ENCODE data around the gene CCDC106.

DNA sequence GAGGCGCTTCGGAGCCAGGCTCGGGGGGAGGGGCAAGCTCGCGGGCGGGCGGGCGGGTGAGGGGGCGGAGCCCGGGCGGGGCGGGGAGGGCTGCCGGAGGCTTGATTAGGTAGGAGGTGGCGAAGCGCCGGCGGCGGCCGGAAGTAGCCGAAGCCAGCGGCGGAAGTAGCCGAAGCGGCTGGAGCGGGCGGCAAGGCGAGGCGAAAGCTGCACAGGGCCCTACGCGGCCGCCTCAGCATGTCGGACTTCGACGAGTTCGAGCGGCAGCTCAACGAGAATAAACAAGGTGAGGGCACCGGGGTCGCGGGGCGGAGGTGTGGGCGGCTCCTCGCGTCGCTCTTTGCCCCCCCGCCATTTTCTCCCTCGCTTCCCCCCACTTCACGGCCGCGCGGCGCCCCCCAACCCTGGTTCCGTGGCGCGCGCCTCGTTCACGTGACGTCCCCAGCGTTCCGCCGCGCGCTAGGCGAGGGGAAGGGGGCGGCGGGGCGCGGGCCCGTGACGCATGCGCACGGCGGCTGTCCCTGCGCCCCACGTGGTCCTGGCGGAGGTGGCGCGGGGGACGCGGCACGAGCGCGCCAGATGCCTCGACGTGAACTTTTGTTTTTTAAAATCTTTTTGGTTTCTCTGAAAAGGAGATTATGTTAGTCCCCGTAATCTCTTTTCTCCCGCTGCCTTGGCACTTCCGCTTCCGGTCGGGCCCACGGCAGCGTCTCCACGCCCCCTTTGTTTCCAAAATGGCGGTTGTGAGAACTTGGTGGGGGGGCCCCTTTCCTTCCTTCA is 7.0 kb downstream of the CCDC106 start, which contains the start of gene U2AF2:
- TF ChIP-seq CTCF (conservative IDR thresholded peaks at IDR 0.05; ENCODE audit: low read length), result no peak
- TF ChIP-seq EZH2phosphoT487 (IDR thresholded peaks at IDR 0.05; ENCODE audit: borderline replicate concordance, low read depth, low read length), result no peak

Data from OCI-LY7 (cell line).